Cardiac fibroblast (primary cell): ENCODE measurements around the gene SYNC.
"Not testable (repeated sequence)": the region's sequence is repeated elsewhere in the genome, so short reads cannot be mapped to it uniquely, and the experiment has no call there.

Source experiments
- DNase-seq, 2 donors: peaks; one replicate each; pipeline versions ENCODE4 v3.0.0 to v3.0.0-alpha.2; 2010; ENCODE audit warnings: low read depth in 2 of 2
- H3K4me3 ChIP-seq, 2 donors: replicated peaks in 1 of 2; 1 replicate in 1 of 2; 2 replicates in 1 of 2; pipeline ENCODE4 v1.5.1; 2011; ENCODE audit warnings: low read depth in 2 of 2, low read length in 2 of 2, mild to moderate bottlenecking in 2 of 2, moderate library complexity in 1 of 2
- TF ChIP-seq, protein P1 (sequence below): IDR thresholded peaks from one replicate; pipeline ENCODE4 v1.5.1; 2011; ENCODE audit warnings: low read depth, mild to moderate bottlenecking, low read length, inconsistent platforms

The SYNC gene

DNA sequence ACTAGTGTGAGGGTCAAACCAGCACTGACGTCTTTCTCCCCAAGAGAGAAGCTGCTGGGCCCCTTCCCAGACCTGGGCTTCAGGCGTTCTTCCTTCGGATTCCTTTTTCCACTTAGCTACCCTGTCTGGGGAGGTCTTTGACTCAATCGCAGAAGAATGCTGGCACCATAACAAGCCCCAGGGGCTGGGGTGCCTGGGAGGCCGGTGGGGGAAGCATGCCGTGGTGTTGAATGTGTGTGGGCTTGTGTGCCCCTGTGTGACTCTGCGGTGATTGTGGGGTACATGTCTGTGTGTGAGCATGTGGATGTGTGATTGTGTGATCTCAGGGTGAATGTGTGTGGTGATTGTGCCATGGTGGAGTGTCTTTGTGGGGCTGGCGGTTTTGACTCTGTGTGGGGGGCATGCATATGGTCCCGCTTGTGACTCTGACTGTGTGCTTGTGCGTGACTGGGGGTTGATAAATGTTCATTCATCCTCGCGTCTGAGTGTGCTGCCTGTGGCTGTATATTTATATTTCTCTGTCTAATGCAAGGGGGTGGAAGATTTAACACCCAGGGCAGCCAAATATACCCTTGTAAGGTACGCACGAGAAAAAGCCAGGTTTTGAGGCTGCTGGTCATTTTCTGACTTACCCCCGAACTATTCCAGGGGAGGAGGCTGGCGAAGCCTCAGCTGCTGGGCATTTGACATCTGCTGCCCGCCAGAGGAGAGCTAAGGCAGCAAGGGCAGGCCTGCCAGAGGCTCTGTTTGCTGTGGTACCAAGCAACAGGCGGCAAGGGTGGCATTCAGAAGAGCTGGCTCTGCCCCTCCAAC is 1.1 kb upstream of the SYNC start:
- TF ChIP-seq, protein P1, sequence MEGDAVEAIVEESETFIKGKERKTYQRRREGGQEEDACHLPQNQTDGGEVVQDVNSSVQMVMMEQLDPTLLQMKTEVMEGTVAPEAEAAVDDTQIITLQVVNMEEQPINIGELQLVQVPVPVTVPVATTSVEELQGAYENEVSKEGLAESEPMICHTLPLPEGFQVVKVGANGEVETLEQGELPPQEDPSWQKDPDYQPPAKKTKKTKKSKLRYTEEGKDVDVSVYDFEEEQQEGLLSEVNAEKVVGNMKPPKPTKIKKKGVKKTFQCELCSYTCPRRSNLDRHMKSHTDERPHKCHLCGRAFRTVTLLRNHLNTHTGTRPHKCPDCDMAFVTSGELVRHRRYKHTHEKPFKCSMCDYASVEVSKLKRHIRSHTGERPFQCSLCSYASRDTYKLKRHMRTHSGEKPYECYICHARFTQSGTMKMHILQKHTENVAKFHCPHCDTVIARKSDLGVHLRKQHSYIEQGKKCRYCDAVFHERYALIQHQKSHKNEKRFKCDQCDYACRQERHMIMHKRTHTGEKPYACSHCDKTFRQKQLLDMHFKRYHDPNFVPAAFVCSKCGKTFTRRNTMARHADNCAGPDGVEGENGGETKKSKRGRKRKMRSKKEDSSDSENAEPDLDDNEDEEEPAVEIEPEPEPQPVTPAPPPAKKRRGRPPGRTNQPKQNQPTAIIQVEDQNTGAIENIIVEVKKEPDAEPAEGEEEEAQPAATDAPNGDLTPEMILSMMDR: no peak
- H3K4me3 ChIP-seq: peak overlapping the region in 1 of 2 donors; percentile 62
- DNase-seq: peak; percentile 89 to 96

DNA sequence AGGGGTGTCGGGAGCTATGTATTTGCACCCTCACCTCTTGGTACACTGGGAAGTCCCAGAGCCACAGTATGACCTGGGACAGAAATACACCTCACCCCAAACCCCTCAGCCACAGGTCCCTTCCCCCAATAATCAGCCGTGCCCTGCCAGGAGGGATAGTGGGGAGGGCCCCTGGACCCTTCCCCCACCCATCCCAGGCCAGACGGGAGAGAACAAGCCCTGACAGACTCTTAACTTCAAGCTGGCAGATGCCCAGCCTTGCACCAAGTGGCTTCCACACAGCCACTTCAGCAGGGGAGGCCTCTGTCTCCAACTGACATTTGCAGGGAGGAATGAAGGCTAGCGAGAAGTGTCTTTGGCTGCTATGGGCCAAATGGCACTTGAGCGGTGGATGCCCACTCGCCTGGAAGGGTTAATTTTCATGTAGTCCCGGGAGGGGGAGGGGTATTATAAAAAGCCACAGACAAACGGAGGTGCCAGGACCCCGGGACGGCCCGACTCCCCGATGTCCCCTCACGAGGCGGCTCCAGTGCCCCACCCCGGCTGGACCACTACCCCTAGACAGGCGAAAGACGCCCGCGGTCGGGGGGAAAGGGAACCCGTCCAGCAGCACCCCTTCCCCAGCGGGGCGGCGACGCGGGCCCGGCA is 495 bp downstream of the SYNC start:
- TF ChIP-seq, protein P1: no peak
- peak overlapping the region; percentile 62 to 70 for H3K4me3 ChIP-seq
- DNase-seq: no peak

DNA sequence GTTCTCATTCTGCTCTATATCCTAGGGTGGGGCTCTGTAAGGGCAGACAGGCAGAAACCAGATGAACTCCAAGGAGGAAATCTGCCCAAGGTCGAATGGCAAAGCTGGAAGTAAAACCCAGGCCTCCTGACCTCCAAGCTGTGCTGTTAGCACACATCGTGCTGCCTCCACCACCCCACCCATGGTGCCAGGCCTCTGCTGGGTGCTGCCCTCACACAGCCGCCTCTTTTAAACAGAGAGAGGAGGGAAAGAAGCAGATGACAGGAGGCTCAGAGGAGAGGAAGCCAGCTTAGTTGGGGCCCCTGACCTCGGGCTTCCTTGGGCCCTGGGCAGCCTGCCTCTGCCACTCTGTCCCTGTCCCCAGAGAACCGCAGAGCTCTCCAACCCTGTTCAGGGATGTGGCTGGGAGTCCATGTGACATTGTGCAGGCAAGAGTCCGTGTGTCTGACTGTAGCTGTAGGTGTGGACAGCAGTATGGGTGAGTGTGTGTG is 1.1 kb downstream of the SYNC start:
- TF ChIP-seq, protein P1: no peak
- H3K4me3 ChIP-seq: peak overlapping the region; percentile 62 to 70
- no peak for DNase-seq

DNA sequence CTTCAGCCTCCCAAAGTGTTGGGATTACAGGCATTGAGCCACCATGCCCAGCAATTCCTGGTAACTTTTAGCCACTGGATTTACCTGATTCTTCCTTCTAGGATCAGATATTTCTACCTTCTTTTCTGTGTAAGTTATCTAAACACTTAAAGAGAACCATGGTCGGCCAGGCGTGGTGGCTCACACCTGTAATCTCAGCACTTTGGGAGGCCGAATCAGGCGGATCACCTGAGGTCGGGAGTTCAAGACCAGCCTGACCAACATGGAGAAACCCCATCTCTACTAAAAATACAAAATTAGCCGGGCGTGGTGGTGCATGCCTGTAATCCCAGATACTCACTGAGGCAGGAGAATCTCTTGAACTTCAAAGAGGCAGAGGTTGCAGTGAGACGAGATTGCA is 5.6 kb downstream of the SYNC start:
- not testable (repeated sequence) for DNase-seq, H3K4me3 ChIP-seq

DNA sequence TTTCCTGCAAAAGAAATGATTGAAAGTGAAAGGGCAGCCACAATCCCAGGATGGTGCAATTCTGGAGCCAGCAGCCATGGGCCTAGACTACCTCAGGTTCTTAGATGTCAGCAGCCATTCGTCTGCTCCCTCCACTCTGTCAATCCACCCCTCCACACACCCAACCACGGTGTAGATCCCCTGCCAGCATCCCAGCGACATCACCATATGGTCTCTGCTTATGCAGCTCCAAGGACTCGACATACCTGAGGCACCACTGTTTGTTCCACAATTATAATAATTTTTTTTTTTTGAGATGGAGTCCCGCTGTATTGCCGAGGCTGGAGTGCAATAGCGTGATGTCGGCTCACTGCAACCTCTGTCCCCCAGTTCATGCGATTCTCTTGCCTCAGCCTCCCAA is 6.5 kb downstream of the SYNC start:
- TF ChIP-seq, protein P1: no peak
- no peak overlapping the region for H3K4me3 ChIP-seq
- DNase-seq: no peak

DNA sequence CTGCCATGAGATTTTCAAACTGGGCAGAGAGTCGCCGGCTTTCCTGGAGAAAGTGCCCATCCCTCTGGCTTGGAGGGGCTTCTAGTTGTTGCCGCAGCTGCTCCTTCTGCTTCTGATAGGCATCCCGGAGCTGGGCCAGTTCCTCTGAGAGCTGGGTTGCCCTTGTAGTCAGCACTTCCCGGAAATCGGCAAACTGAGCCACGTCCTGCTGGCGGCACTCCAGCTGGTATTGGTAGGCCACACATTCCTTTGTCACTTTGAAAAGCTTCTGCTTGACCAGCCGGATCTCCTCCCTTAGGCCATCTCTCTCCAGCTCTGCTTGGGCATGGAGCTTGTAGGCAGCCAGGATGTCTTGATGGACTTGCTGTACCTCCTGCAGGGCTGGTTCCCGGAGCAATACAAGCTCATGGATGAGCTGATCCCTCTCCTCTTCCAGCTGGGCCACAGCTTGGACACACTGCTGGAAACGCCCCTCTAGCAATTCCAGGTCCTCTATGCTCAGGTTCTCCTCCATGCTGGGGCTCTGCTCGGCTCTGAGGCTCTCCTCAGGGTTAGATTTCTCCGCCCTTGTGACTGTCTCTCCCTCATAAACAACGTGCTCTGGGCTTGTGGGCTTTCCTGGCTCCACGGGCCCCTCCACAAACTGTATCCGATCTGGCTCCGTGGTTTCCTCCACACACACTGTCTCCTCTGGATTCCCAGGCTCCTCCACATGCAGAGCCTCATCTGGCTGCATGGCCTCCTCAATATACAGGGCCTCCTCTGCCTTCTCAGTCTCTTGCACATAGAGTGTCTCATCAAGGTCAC is 7.3 kb downstream of the SYNC start:
- H3K4me3 ChIP-seq: no peak overlapping the region
- peak; percentile 69 to 82 for DNase-seq
- TF ChIP-seq, protein P1: no peak
